MM.1S (cell line): Measurements from ENCODE around the gene EFEMP1.

ENCODE experiments used
- CTCF ChIP-seq: fragments of 300-600 bp; sonication (generic); IDR thresholded peaks from 2 replicates; pipeline ENCODE4 v1.5.1; 2016; ENCODE audit warnings: antibody characterized with exemption, low read length, mixed read lengths
- EZH2 ChIP-seq: fragments of 300-600 bp; sonication (generic); optimal IDR thresholded peaks from 2 replicates; pipeline ENCODE3; 2017; ENCODE audit warnings: low read depth, mild to moderate bottlenecking, antibody characterized with exemption, low read length, mixed read lengths
- EZH2phosphoT487 ChIP-seq: fragments of 300-600 bp; sonication (generic); IDR thresholded peaks from 2 replicates; pipeline ENCODE4 v1.6.1; 2018; ENCODE audit warnings: antibody characterized with exemption, low read length

- TF ChIP-seq EZH2phosphoT487 (no peak), CTCF (no peak), EZH2 (no peak)
Observed at GRCh38 chr2:55839182-55839819, 84.3 kb downstream of the EFEMP1 start.
